HG03432 (cell line): ENCODE results near the gene FOLR2.
"Not testable (repeated sequence)": the region's sequence is repeated elsewhere in the genome, so short reads cannot be mapped to it uniquely, and the experiment has no call there.

Experiments used
- ATAC-seq: cut with Tn5 transposase; IDR thresholded peaks from one replicate; pipeline ENCODE4 v1.9.1; 2021; ENCODE audit warnings: mild to moderate bottlenecking, moderate library complexity; ENCODE audit not compliant: unreplicated experiment

The FOLR2 gene

GRCh38 chr11:72204886-72205285, 11.7 kb upstream of the FOLR2 start:
- ATAC-seq, result no peak

GRCh38 chr11:72206794-72207193, 9.8 kb upstream of the FOLR2 start:
- ATAC-seq, result not testable (repeated sequence)

GRCh38 chr11:72208281-72208680, 8.3 kb upstream of the FOLR2 start:
- ATAC-seq, result no peak

- ATAC-seq, result no peak
Observed at GRCh38 chr11:72209101-72209500, 7.5 kb upstream of the FOLR2 start.

- no peak for ATAC-seq
Observed at GRCh38 chr11:72217841-72218240, 1.2 kb downstream of the FOLR2 start.

- ATAC-seq, result no peak
Observed at GRCh38 chr11:72218251-72218745, 1.7 kb downstream of the FOLR2 start.

- ATAC-seq, result no peak
Observed at GRCh38 chr11:72220696-72221363, 4.2 kb downstream of the FOLR2 start.

- ATAC-seq, result no peak
Observed at GRCh38 chr11:72221386-72222075, 4.9 kb downstream of the FOLR2 start.

GRCh38 chr11:72222106-72222891, 5.7 kb downstream of the FOLR2 start:
- ATAC-seq, result no peak

- peak; percentile 72 for ATAC-seq
Observed at GRCh38 chr11:72222907-72223614, 6.5 kb downstream of the FOLR2 start.

- ATAC-seq, result peak; percentile 68
Observed at GRCh38 chr11:72223615-72224563, 7.3 kb downstream of the FOLR2 start.

GRCh38 chr11:72224564-72225410, 8.2 kb downstream of the FOLR2 start, which contains the start of gene INPPL1:
Gene INPPL1, plus strand, starts transcription at chr11:72224767. Its CDS starts 218 bp downstream, at chr11:72224985.
- no peak for ATAC-seq

- no peak for ATAC-seq
Observed at GRCh38 chr11:72225411-72225951, 8.9 kb downstream of the FOLR2 start.

- no peak for ATAC-seq
Observed at GRCh38 chr11:72226701-72227100, 10.1 kb downstream of the FOLR2 start.

GRCh38 chr11:72227316-72228228, 11.0 kb downstream of the FOLR2 start:
- no peak for ATAC-seq

- no peak for ATAC-seq
Observed at GRCh38 chr11:72228229-72228843, 11.7 kb downstream of the FOLR2 start.

- ATAC-seq, result no peak
Observed at GRCh38 chr11:72228844-72229231, 12.2 kb downstream of the FOLR2 start.
